22Rv1 (cell line): ENCODE data around the gene DOHH.

Experiments used
- CTCF ChIP-seq: fragments of 450-650 bp; IDR thresholded peaks from 2 replicates; pipeline ENCODE4 v1.5.1; 2017; ENCODE audit warnings: mild to moderate bottlenecking
- ZFX ChIP-seq: fragments of 450-650 bp; IDR thresholded peaks from 2 replicates; pipeline ENCODE4 v1.6.1; 2017; ENCODE audit warnings: antibody characterized with exemption, borderline replicate concordance

- TF ChIP-seq CTCF (no peak), ZFX (no peak)
Observed at GRCh38 chr19:3494051-3494450, 6.4 kb downstream of the DOHH start.
